Rectal smooth muscle tissue (tissue), 1 donor: Measurements from ENCODE around the gene STON2.

ENCODE experiments used
- H3K27ac ChIP-seq: one replicate; pipeline ENCODE4 v1.7.0; 2013; ENCODE audit warnings: low read depth, low read length, inconsistent platforms
- H3K27me3 ChIP-seq: one replicate; pipeline ENCODE4 v1.7.0; 2013; ENCODE audit warnings: low read length; ENCODE audit not compliant: control insufficient read depth, insufficient read depth
- H3K36me3 ChIP-seq: one replicate; pipeline ENCODE4 v1.7.0; 2013; ENCODE audit warnings: low read length; ENCODE audit not compliant: control insufficient read depth, insufficient read depth
- H3K4me1 ChIP-seq: one replicate; pipeline ENCODE4 v1.7.0; 2013; ENCODE audit warnings: low read length; ENCODE audit not compliant: control insufficient read depth, insufficient read depth
- H3K4me3 ChIP-seq: one replicate; pipeline ENCODE4 v1.7.0; 2013; ENCODE audit warnings: low read length
- H3K9ac ChIP-seq: one replicate; pipeline ENCODE4 v1.7.0; 2013; ENCODE audit warnings: low read length

STON2 gene

GRCh38 chr14:81273961-81274575 lies 126.1 kb downstream of the STON2 start:
- Histone ChIP-seq H3K27me3 (no peaks in the 10 kb centered on the region), H3K4me1 (no peaks in the 10 kb centered on the region), H3K9ac (no peak overlapping the region), H3K36me3 (peaks cover 3% of the 10 kb centered on the region), H3K27ac (no peak overlapping the region), H3K4me3 (no peak overlapping the region)

DNA sequence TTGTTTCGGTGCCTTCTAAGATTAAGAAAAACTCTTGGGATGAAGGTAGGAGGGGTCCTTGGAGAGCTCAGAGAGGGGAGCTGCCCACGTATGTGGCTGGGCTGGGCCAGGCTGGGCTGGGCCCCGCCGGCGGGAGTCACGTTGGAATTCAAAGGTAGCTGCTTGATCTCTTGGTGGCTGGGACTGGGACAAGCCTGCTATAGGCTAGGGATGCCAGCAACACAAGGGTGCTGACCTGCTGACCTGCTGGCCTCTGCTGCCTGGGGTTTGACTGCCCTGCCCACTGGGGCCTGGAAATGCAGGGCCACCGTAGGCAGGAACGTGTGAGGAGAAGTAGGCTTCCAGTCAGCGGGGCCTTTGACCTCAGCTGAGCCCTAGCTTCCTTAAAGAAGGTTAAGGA lies 126.6 kb downstream of the STON2 start:
- Histone ChIP-seq H3K27me3 (no peaks in the 10 kb centered on the region), H3K4me1 (no peaks in the 10 kb centered on the region), H3K36me3 (peaks cover 3% of the 10 kb centered on the region), H3K4me3 (no peak overlapping the region), H3K27ac (no peak overlapping the region), H3K9ac (no peak overlapping the region)

DNA sequence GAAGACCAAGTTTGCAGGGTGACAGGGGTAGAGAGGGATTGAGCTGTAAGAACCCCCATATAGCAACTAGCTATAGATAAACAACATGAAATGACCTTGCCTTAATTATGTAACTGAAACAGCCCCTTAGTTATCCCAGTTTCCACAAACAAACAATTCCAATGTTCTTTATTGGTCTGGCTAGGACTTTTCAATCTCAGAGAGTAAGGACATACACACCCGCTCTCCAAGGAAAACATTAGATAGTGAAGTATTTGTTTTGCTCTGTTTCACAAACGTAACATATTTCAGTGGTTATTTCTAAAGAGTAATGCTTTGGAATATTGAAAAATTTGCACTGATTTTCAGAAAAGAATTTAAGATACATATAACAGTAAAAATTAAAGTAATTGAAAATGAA lies 127.8 kb downstream of the STON2 start:
- no peak overlapping the region for H3K27ac ChIP-seq
- no peaks in the 10 kb centered on the region for H3K27me3 ChIP-seq
- no peak overlapping the region for H3K9ac ChIP-seq
- no peak overlapping the region for H3K4me3 ChIP-seq
- H3K36me3 ChIP-seq = peaks cover 3% of the 10 kb centered on the region
- no peaks in the 10 kb centered on the region for H3K4me1 ChIP-seq

GRCh38 chr14:81269979-81270375 lies 130.1 kb downstream of the STON2 start:
- no peak overlapping the region for H3K4me3 ChIP-seq
- no peaks in the 10 kb centered on the region for H3K4me1 ChIP-seq
- no peak overlapping the region for H3K9ac ChIP-seq
- H3K36me3 ChIP-seq = peaks cover 3% of the 10 kb centered on the region
- H3K27ac ChIP-seq = no peak overlapping the region
- no peaks in the 10 kb centered on the region for H3K27me3 ChIP-seq

GRCh38 chr14:81269100-81269978 lies 130.8 kb downstream of the STON2 start:
- Histone ChIP-seq H3K4me1 (no peaks in the 10 kb centered on the region), H3K36me3 (peaks cover 3% of the 10 kb centered on the region), H3K4me3 (no peak overlapping the region), H3K9ac (no peak overlapping the region), H3K27ac (no peak overlapping the region), H3K27me3 (no peaks in the 10 kb centered on the region)

DNA sequence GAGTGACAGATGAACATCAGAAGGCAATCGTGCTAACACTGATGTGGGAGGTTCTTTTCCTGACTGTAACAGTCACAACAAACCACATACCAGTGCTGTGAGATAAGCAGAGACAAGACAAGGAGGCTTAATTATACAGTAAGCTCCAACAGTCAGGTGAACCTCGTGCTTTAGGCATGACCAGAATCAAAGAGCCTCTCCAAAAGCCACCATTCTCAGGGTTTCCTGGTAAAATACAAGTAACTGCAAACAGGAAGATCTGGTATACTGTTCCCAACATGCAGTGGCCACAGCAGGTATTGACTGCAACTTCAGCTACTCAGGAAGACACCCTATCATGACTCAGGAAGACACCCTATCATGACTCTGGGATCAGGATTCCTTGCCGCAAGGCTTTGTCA lies 132.1 kb downstream of the STON2 start:
- Histone ChIP-seq H3K36me3 (peaks cover 3% of the 10 kb centered on the region), H3K27me3 (no peaks in the 10 kb centered on the region), H3K27ac (no peak overlapping the region), H3K4me3 (no peak overlapping the region), H3K4me1 (no peaks in the 10 kb centered on the region), H3K9ac (no peak overlapping the region)

- Histone ChIP-seq H3K27me3 (no peaks in the 10 kb centered on the region), H3K9ac (no peak overlapping the region), H3K27ac (no peak overlapping the region), H3K4me1 (no peaks in the 10 kb centered on the region), H3K4me3 (no peak overlapping the region), H3K36me3 (peaks cover 3% of the 10 kb centered on the region)
These were observed 134.4 kb downstream of the STON2 start for GRCh38 chr14:81265636-81266169.

- H3K36me3 ChIP-seq = no peaks in the 10 kb centered on the region
These were observed 135.5 kb downstream of the STON2 start for GRCh38 chr14:81264671-81265070.

GRCh38 chr14:81263777-81264410 lies 136.2 kb downstream of the STON2 start:
- H3K4me3 ChIP-seq = no peak overlapping the region
- no peak overlapping the region for H3K9ac ChIP-seq
- H3K27me3 ChIP-seq = no peaks in the 10 kb centered on the region
- H3K36me3 ChIP-seq = no peaks in the 10 kb centered on the region
- H3K27ac ChIP-seq = no peak overlapping the region
- no peaks in the 10 kb centered on the region for H3K4me1 ChIP-seq

More at GRCh38 chr14:81264671-81265070, 135.5 kb downstream of the STON2 start:
- no peaks in the 10 kb centered on the region for H3K27me3 ChIP-seq
- H3K4me3 ChIP-seq = no peak overlapping the region
- H3K9ac ChIP-seq = no peak overlapping the region
- no peaks in the 10 kb centered on the region for H3K4me1 ChIP-seq
- H3K27ac ChIP-seq = no peak overlapping the region

DNA sequence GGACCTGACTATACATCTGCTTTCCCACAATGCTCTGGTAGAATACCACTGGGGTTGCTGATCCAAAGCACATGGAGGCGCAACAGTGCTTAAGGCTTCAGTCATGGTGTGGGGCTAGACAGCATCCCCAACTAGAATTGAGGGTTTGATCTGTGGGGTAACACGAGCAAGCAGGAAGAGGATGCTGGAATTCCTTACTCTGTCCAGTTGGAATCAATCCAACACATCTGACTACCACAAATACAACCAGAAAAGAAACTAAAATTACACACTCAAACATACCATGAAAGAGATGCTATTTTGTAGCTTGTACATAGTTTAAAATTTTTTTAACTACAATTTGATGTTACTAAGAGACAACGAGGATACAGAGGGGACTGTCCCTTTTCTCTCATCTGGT lies 138.9 kb downstream of the STON2 start:
- Histone ChIP-seq H3K9ac (no peak overlapping the region), H3K36me3 (no peaks in the 10 kb centered on the region), H3K27ac (no peak overlapping the region), H3K4me3 (no peak overlapping the region), H3K4me1 (no peaks in the 10 kb centered on the region), H3K27me3 (no peaks in the 10 kb centered on the region)

GRCh38 chr14:81260732-81261131 lies 139.4 kb downstream of the STON2 start:
- Histone ChIP-seq H3K36me3 (no peaks in the 10 kb centered on the region), H3K9ac (no peak overlapping the region), H3K4me3 (no peak overlapping the region), H3K27me3 (no peaks in the 10 kb centered on the region), H3K27ac (no peak overlapping the region), H3K4me1 (no peaks in the 10 kb centered on the region)

DNA sequence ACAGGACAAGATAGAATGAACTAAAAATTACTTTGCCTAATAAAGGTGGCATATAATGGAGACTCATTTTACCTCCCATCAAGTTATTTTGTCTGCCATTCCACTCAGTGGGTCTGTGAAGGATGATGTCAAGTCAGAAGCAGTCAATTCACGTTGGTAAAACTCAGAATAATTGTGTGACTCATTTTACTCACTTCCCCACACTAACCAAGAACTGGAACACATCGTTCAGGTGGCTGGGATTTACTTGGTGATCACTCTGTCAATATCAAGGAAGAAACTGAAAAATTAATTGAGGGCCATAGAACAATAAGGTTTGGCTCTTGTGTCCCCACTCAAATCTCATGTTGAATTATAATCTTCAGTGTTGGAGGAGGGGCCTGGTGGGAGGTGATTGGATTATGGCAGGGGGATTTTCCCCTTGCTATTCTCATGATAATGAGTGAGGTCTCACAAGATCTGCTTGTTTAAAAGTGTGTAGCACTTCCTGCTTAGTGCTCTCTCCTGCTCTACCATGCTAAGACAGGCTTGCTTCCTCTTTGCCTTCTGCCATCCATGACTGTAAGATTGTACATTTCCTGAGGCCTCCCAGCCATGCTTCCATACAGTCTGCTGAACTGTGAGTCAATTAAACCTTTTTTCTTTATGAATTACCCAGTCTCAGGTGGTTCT lies 143.7 kb downstream of the STON2 start:
- H3K36me3 ChIP-seq = no peaks in the 10 kb centered on the region
- no peak overlapping the region for H3K4me3 ChIP-seq
- no peaks in the 10 kb centered on the region for H3K27me3 ChIP-seq

More for the DNA sequence above, 143.7 kb downstream of the STON2 start:
- no peaks in the 10 kb centered on the region for H3K4me1 ChIP-seq
- no peak overlapping the region for H3K9ac ChIP-seq
- H3K27ac ChIP-seq = no peak overlapping the region
